Measurements from ENCODE around the gene GJD3. TPM values are rescaled to one million over a fixed set of nuclear protein-coding genes. Genes with fewer than 3 reads are reported as not detected.
"Not testable (repeated sequence)": the region's sequence is repeated elsewhere in the genome, so short reads cannot be mapped to it uniquely, and the experiment has no call there.

The GJD3 gene
- total RNA-seq, 2 experiments from 2014 or later, result not detected

GRCh38 chr17:40378966-40379365 is 14.4 kb upstream of the GJD3 start:
- DNase-seq, result no peak
- H3K36me3 Mint-ChIP-seq (ENCODE audit: low read depth), result peaks cover 2% of the 10 kb centered on the region
- peaks cover 3% of the 10 kb centered on the region for H3K4me1 Mint-ChIP-seq
- no peaks in the 10 kb centered on the region for H3K9me3 Mint-ChIP-seq
- CTCF ChIA-PET, result no interaction called here
- POLR2A ChIA-PET, result no interaction called here
- no peak overlapping the region for H3K27ac Mint-ChIP-seq
- H3K27me3 Mint-ChIP-seq, result peaks cover 8% of the 10 kb centered on the region
- no peak overlapping the region for H3K4me3 Mint-ChIP-seq

GRCh38 chr17:40377832-40378231 is 13.3 kb upstream of the GJD3 start:
- peaks cover 8% of the 10 kb centered on the region for H3K27me3 Mint-ChIP-seq
- H3K4me1 Mint-ChIP-seq, result peaks cover 4% of the 10 kb centered on the region
- H3K4me3 Mint-ChIP-seq, result no peak overlapping the region
- no peak overlapping the region for H3K27ac Mint-ChIP-seq
- no peaks in the 10 kb centered on the region for H3K36me3 Mint-ChIP-seq (ENCODE audit: low read depth)
- no peak for DNase-seq
- H3K9me3 Mint-ChIP-seq, result no peaks in the 10 kb centered on the region
- POLR2A ChIA-PET, result interaction anchor here (1.7 kb wide), 1 partner anchor 16 kb away, joined by 3 read pairs; no protein-coding TSS in a partner anchor
- CTCF ChIA-PET, result interaction anchor here (0.8 to 0.9 kb wide), 2 partner anchors 15 to 264 kb away, joined by 3 read pairs; no protein-coding TSS in a partner anchor

- CTCF ChIA-PET, result interaction anchor here (0.6 to 1.6 kb wide), 3 partner anchors 11 to 184 kb away, joined by 3 to 6 read pairs (median 5); no protein-coding TSS in a partner anchor
- not testable (repeated sequence) for H3K9me3 Mint-ChIP-seq; H3K36me3 Mint-ChIP-seq (ENCODE audit: low read depth); H3K27me3 Mint-ChIP-seq; DNase-seq; H3K4me3 Mint-ChIP-seq; H3K27ac Mint-ChIP-seq
- POLR2A ChIA-PET, result interaction anchor here (1.0 to 1.7 kb wide), 3 partner anchors 11 to 178 kb away, joined by 3 to 4 read pairs (median 3); partner anchors contain the start of gene GJD3
- H3K4me1 Mint-ChIP-seq, result peaks cover 14% of the 10 kb centered on the region
Measured at GRCh38 chr17:40376541-40376940, 12.0 kb upstream of the GJD3 start.

- not testable (repeated sequence) for H3K9me3 Mint-ChIP-seq; DNase-seq; H3K4me3 Mint-ChIP-seq; H3K27ac Mint-ChIP-seq; H3K36me3 Mint-ChIP-seq (ENCODE audit: low read depth); H3K27me3 Mint-ChIP-seq
- H3K4me1 Mint-ChIP-seq, result peaks cover 18% of the 10 kb centered on the region
- CTCF ChIA-PET, result interaction anchor here (1.6 kb wide), 1 partner anchor 185 kb away, joined by 6 read pairs; no protein-coding TSS in a partner anchor
- POLR2A ChIA-PET, result interaction anchor here (1.5 kb wide), 1 partner anchor 66 kb away, joined by 3 read pairs; the partner anchor contains the start of gene RARA
Measured at GRCh38 chr17:40375786-40376185, 11.2 kb upstream of the GJD3 start.

- H3K9me3 Mint-ChIP-seq, result no peaks in the 10 kb centered on the region
- peaks cover 18% of the 10 kb centered on the region for H3K4me1 Mint-ChIP-seq
- CTCF ChIA-PET, result no interaction called here
- no peak overlapping the region for H3K4me3 Mint-ChIP-seq
- no peaks in the 10 kb centered on the region for H3K36me3 Mint-ChIP-seq (ENCODE audit: low read depth)
- H3K27me3 Mint-ChIP-seq, result peaks cover 8% of the 10 kb centered on the region
- no peak for DNase-seq
- POLR2A ChIA-PET, result interaction anchor here (1.5 kb wide), 1 partner anchor 66 kb away, joined by 3 read pairs; the partner anchor contains the start of gene RARA
- no peak overlapping the region for H3K27ac Mint-ChIP-seq
Measured at GRCh38 chr17:40374821-40375498, 10.4 kb upstream of the GJD3 start.

GRCh38 chr17:40373999-40374398 is 9.5 kb upstream of the GJD3 start:
- Mint-ChIP-seq H3K4me1 (peaks cover 18% of the 10 kb centered on the region), H3K27ac (no peak overlapping the region), H3K9me3 (no peaks in the 10 kb centered on the region), H3K36me3 (ENCODE audit: low read depth) (no peaks in the 10 kb centered on the region), H3K27me3 (peaks cover 8% of the 10 kb centered on the region), H3K4me3 (no peak overlapping the region)
- DNase-seq, result no peak
- POLR2A ChIA-PET, result no interaction called here
- CTCF ChIA-PET, result no interaction called here

GRCh38 chr17:40373324-40373723 is 8.8 kb upstream of the GJD3 start:
- ChIA-PET POLR2A (no interaction called here), CTCF (no interaction called here)
- Mint-ChIP-seq H3K27me3 (peaks cover 8% of the 10 kb centered on the region), H3K4me1 (peaks cover 18% of the 10 kb centered on the region), H3K36me3 (ENCODE audit: low read depth) (no peaks in the 10 kb centered on the region), H3K9me3 (no peaks in the 10 kb centered on the region), H3K4me3 (no peak overlapping the region), H3K27ac (no peak overlapping the region)
- no peak for DNase-seq

- H3K27ac Mint-ChIP-seq; H3K27me3 Mint-ChIP-seq; POLR2A ChIA-PET; H3K4me3 Mint-ChIP-seq; H3K36me3 Mint-ChIP-seq (ENCODE audit: low read depth); DNase-seq; CTCF ChIA-PET; H3K9me3 Mint-ChIP-seq: not testable (repeated sequence)
- H3K4me1 Mint-ChIP-seq, result peaks cover 18% of the 10 kb centered on the region
Measured at GRCh38 chr17:40372644-40373043, 8.1 kb upstream of the GJD3 start.

GRCh38 chr17:40372031-40372430 is 7.5 kb upstream of the GJD3 start:
- no peak for DNase-seq
- Mint-ChIP-seq H3K27me3 (peaks cover 8% of the 10 kb centered on the region), H3K4me1 (peaks cover 18% of the 10 kb centered on the region), H3K4me3 (no peak overlapping the region), H3K27ac (no peak overlapping the region), H3K9me3 (no peaks in the 10 kb centered on the region), H3K36me3 (ENCODE audit: low read depth) (no peaks in the 10 kb centered on the region)
- ChIA-PET CTCF (no interaction called here), POLR2A (interaction anchor here (0.9 kb wide), 1 partner anchor 12 kb away, joined by 3 read pairs; no protein-coding TSS in a partner anchor)

GRCh38 chr17:40371261-40371929 is 6.9 kb upstream of the GJD3 start:
- Mint-ChIP-seq H3K27me3 (peaks cover 3% of the 10 kb centered on the region), H3K27ac (no peak overlapping the region), H3K9me3 (no peaks in the 10 kb centered on the region), H3K4me1 (peaks cover 15% of the 10 kb centered on the region), H3K4me3 (no peak overlapping the region), H3K36me3 (ENCODE audit: low read depth) (no peaks in the 10 kb centered on the region)
- POLR2A ChIA-PET, result interaction anchor here (0.9 kb wide), 1 partner anchor 13 kb away, joined by 3 read pairs; no protein-coding TSS in a partner anchor
- CTCF ChIA-PET, result no interaction called here
- DNase-seq, result peak; percentile 45

GRCh38 chr17:40369923-40370322 is 5.4 kb upstream of the GJD3 start:
- Mint-ChIP-seq H3K36me3 (ENCODE audit: low read depth) (no peaks in the 10 kb centered on the region), H3K27me3 (peaks cover 3% of the 10 kb centered on the region), H3K4me1 (peaks cover 15% of the 10 kb centered on the region), H3K9me3 (no peaks in the 10 kb centered on the region), H3K4me3 (no peak overlapping the region), H3K27ac (no peak overlapping the region)
- no peak for DNase-seq
- ChIA-PET POLR2A (no interaction called here), CTCF (interaction anchor here (1.6 kb wide), 1 partner anchor 190 kb away, joined by 4 read pairs; no protein-coding TSS in a partner anchor)

- H3K4me3 Mint-ChIP-seq; H3K9me3 Mint-ChIP-seq; DNase-seq; H3K36me3 Mint-ChIP-seq (ENCODE audit: low read depth); H3K27ac Mint-ChIP-seq; CTCF ChIA-PET; H3K27me3 Mint-ChIP-seq: not testable (repeated sequence)
- peaks cover 17% of the 10 kb centered on the region for H3K4me1 Mint-ChIP-seq
- POLR2A ChIA-PET, result interaction anchor here (1.5 kb wide), 1 partner anchor 174 kb away, joined by 4 read pairs; no protein-coding TSS in a partner anchor
Measured at GRCh38 chr17:40367728-40368127, 3.2 kb upstream of the GJD3 start.

- no peaks in the 10 kb centered on the region for H3K9me3 Mint-ChIP-seq
- CTCF ChIA-PET, result interaction anchor here (0.6 to 1.0 kb wide), 3 partner anchors 12 to 110 kb away, joined by 3 to 4 read pairs (median 3); no protein-coding TSS in a partner anchor
- H3K4me3 Mint-ChIP-seq, result no peak overlapping the region
- no peaks in the 10 kb centered on the region for H3K36me3 Mint-ChIP-seq (ENCODE audit: low read depth)
- DNase-seq, result no peak
- POLR2A ChIA-PET, result interaction anchor here (1.5 kb wide), 1 partner anchor 174 kb away, joined by 4 read pairs; no protein-coding TSS in a partner anchor
- no peak overlapping the region for H3K27ac Mint-ChIP-seq
- H3K4me1 Mint-ChIP-seq, result peaks cover 13% of the 10 kb centered on the region
- peaks cover 5% of the 10 kb centered on the region for H3K27me3 Mint-ChIP-seq
Measured at GRCh38 chr17:40366861-40367518, 2.5 kb upstream of the GJD3 start.
